GM11168 (cell line): Measurements from ENCODE around the gene TP53TG3.
"Not testable (repeated sequence)": the region's sequence is repeated elsewhere in the genome, so short reads cannot be mapped to it uniquely, and the experiment has no call there.

ENCODE experiments used
- in situ Hi-C: fragments of 300-500 bp; cut with MboI; formaldehyde crosslinking; loops from one replicate; pipeline ENCODE4 v1.12.0; 2022; ENCODE audit warnings: low sequenced_read_pairs; ENCODE audit not compliant: unreplicated experiment

TP53TG3 gene, protein sequence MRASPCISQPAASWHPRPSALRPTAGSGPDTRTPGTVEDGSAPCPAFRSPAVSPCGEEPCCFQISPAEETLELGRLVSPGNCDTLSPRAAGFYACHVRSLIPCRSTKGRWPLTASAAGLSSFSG

DNA sequence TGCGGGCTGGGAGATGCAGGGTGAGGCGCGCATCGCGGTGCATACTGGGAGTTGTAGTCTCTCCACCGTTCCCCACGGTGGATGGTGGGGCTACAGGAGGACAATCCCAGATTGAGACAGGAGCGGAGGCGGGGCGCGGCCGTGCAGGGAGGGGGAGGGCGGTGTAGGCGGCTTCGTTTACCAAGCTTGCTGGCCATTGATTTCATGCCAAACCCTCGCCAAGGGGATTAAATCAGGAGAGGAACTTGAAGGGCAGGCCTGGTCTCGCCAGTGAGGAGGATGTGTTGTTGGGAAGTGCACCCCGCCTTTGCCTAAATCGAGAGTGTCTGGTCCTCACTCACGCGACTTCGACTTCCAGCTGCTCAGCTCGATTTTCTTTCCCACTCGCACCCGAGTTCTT lies at the start of gene TP53TG3:
TSS of gene TP53TG3 (minus strand) at position 101 of the 400 bp plus-strand sequence. CDS start at position 33, 68 bp downstream.
- in situ Hi-C loops, result not testable (repeated sequence)

DNA sequence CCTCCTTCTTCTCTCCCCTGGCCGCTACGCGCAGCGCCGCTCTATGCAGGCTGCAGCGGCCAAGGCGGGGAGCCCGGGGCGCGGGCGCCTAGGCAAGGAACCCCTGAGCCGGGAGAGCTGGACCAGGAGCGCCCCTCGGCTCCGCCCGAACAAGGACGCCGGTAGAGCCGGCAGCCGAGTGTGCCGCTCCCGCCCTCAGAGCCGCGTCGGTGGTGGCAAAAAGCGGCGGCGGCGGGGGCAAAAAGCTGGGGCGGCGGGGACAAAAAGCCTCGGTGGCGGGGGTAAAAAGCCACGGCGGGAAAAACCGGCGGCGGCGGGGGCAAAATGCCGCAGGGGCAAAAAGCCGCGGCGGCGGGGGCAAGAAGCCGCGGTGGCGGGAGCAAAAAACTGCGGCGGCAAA lies 25.1 kb downstream of the TP53TG3 start:
- in situ Hi-C loops, result not testable (repeated sequence)

DNA sequence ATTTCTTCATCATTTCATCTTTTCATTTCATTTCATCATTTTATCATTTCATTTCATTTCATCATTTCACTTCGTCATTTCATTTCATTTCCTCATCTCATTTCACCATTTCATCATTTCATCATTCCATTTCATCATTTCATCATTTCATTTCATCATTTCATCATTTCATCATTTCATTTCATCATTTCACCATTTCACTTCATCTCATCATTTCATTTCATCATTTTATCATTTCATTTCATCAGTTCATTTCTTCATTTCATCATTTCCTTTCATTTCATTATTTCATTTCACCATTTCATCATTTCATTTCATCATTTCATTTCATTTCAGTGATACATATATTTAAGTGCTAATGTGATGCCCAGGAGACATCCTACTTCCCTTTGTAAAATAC lies 28.4 kb downstream of the TP53TG3 start:
- in situ Hi-C loops, result not testable (repeated sequence)

DNA sequence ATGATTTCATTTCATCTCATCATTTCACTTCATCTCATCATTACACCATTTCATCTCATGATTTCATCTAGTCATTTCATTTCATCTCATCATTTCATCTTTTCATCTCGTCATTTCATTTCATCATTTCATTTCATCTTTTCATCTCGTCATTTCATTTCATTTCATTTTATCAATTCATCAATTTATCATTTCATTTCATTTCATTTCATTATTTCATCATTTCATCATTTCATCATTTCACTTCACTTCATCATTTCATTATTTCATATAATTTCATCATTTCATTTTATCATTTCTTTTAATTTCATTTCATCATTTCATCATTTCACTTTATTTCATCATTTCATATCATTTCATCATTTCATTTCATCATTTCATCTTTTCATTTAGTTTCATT lies 29.2 kb downstream of the TP53TG3 start:
- in situ Hi-C loops, result not testable (repeated sequence)

DNA sequence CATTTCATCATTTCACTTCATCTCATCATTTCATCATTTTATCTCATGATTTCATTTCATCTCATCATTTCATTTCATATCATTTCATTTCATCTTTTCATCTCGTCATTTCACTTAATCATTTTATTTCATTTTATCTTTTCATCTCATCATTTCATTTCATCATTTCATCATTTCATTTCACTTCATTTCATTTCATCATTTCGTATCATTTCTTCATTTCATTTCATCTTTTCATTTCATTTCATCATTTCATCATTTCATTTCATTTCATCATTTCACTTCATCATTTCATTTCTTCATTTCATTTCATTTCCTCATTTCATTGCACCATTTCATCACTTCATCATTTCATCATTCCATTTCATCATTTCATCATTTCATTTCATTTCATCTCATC lies 29.8 kb downstream of the TP53TG3 start:
- in situ Hi-C loops, result not testable (repeated sequence)

DNA sequence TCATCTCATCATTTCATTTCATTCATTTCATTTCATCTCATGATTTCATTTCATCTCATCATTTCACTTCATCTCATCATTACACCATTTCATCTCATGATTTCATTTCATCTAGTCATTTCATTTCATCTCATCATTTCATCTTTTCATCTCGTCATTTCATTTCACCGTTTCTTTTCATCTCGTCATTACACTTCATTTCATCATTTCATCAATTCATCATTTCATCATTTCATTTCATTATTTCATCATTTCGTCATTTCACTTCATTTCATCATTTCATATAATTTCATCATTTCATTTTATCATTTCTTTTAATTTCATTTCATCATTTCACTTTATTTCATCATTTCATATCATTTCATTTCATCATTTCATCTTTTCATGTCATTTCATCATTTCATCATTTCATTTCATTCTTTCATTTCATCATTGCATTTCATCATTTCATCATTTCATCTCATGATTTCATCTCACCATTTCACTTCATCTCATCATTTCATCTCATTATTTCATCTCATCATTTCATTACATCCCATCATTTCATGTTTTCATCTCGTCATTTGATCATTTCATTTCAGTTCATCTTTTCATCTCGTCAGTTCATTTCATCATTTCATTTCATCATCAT lies 30.6 kb downstream of the TP53TG3 start:
- in situ Hi-C loops, result not testable (repeated sequence)

DNA sequence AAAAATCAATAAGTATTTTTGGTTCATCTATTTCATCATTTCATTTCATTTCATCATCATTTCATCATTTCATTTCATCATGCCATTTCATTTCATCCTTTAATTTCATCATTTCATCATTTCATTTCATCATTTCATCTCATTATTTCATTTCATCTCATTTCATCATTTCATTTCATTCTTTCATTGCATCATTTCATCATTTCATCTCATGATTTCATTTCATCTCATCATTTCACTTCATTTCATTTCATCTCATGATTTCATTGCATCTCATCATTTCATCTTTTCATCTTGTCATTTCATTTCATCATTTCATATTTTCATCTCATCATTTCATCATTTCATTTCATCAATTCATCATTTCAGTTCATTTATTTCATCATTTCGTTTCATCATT lies 31.2 kb downstream of the TP53TG3 start:
- in situ Hi-C loops, result not testable (repeated sequence)

DNA sequence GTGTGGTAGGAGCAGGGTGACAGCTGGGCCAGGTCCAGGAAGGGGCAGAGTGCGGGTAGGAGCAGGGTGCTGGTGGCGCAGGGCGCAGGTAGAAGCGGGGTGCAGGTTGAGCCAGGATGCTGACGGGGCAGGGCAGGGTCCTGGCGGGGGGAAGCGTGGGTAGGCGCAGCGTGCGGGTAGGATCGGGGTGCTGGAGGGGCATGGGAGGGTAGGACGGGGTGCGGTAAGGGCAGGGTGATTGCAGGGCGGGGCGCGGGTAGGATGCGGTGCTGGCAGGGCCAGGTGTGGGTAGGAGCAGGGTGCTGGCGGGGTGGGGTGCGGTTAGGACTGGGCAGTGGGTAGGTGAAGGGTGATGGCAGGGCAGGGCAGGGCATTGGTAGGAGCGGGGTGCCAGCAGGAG lies 38.4 kb downstream of the TP53TG3 start:
- in situ Hi-C loops, result not testable (repeated sequence)

DNA sequence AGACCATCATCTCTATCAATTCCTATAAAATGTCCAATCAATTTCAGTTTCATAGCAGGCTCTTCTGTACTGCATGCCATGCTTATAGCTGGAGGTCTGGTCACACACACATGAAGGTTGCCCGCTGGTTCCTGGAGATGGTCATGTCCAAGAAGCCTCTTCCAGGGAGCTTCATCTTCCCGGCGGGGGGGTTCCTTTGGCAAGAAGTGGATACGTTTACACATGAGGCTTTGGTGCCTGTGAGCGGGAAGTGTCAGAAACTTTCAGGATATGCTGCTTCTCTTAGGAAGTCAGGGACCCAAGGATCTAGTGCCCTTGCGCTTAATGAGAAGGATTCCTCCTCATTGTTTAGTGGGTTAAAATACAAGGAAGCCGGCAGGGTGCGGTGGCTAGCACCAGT lies 43.9 kb downstream of the TP53TG3 start:
- in situ Hi-C loops, result not testable (repeated sequence)
